GM12891 (cell line): Measurements from ENCODE around the gene OR52D1.

Experiments used
- DNase-seq: peaks from one replicate; pipeline ENCODE4 v3.0.0; 2011; ENCODE audit warnings: low spot score; ENCODE audit not compliant: insufficient read length
- FAIRE-seq: peaks from 2 replicates; lab custom pipeline; 2011; peaks lifted over from hg19 to GRCh38; lab: Jason Lieb, UNC
- PAX5 ChIP-seq: IDR thresholded peaks from 2 replicates; pipeline ENCODE4 v1.6.1; 2011; ENCODE audit warnings: low read length, moderate library complexity, mild to moderate bottlenecking; ENCODE audit not compliant: insufficient read depth, severe bottlenecking
- POLR2A ChIP-seq: IDR thresholded peaks from 2 replicates; pipeline ENCODE4 v1.6.1; 2011; ENCODE audit warnings: low read depth, low read length, control low read depth
- POLR2AphosphoS5 ChIP-seq: IDR thresholded peaks from 2 replicates; pipeline ENCODE4 v1.6.1; 2011; ENCODE audit warnings: low read depth, low read length, control low read depth
- POU2F2 ChIP-seq: IDR thresholded peaks from 2 replicates; pipeline ENCODE4 v1.6.1; 2011; ENCODE audit warnings: low read depth, mild to moderate bottlenecking, control low read depth, low read length, moderate library complexity
- SPI1 ChIP-seq: IDR thresholded peaks from 2 replicates; pipeline ENCODE4 v1.6.1; 2011; ENCODE audit warnings: low read depth, low read length, control low read depth
- TAF1 ChIP-seq: IDR thresholded peaks from 2 replicates; pipeline ENCODE4 v1.6.1; 2011; ENCODE audit warnings: low read depth, low read length, control low read depth

OR52D1 gene

GRCh38 chr11:5531053-5531831, 42.8 kb downstream of the OR52D1 start:
- TF ChIP-seq SPI1: no peak
- TF ChIP-seq POU2F2: no peak
- FAIRE-seq: no peak
- no peak for DNase-seq

GRCh38 chr11:5534046-5534445, 45.6 kb downstream of the OR52D1 start:
- TF ChIP-seq TAF1 (no peak), POLR2A (no peak), PAX5 (no peak), SPI1 (no peak), POU2F2 (no peak), POLR2AphosphoS5 (no peak)
- DNase-seq: no peak
- FAIRE-seq: no peak

- FAIRE-seq (no peak), DNase-seq (no peak)
- no peak for TF ChIP-seq POLR2AphosphoS5
- TF ChIP-seq POU2F2: no peak
- TF ChIP-seq POLR2A: no peak
- TF ChIP-seq TAF1: no peak
- no peak for TF ChIP-seq SPI1
Observed at GRCh38 chr11:5536482-5536881, 48.0 kb downstream of the OR52D1 start.
